ENCODE results near the gene REXO1.
"Not testable (repeated sequence)": the region's sequence is repeated elsewhere in the genome, so short reads cannot be mapped to it uniquely, and the experiment has no call there.

The REXO1 gene

DNA sequence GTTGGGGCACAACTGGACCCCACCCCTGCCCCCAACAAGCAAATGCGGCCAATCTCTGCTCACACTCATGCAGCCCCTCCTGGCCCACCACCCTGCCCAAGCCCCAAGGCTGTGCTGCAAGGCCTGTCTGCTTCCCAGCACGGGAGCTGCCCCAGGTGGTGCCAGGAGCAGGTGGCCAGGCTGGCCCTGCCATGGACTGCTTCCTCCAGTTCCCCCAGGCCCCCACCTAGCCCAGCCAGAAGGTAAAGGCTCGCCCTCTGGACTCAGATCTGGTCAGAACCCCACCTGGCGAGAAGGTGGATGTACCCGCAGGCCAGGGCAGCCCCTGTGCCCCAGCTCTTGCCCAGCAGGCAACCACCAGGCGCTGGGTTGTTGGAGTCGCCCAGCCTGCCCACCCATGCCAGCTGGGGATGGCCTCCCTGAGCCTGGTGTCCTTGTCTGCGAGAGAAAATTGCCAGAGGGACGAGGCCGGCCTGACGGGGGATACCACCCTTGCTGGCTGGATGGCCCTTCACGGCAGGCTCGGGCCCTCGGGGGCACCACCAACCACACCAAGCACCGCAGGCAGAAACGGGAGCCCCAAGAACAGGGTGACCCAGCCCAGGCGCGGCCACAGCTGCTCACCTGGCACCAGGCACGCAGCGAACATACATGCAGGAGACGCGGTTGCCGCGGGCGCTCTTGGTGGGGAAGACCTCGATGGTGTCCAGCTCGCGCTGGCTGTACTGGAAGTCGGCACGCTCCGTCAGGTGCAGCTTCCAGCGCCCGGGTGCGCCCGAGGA is 32.5 kb upstream of the REXO1 start:
- H3K4me3 ChIP-seq (ENCODE audit: low read depth, low read length), result no peak overlapping the region
- no peak for DNase-seq (ENCODE audit: low read depth, low spot score)
- in situ Hi-C loops (cut with HindIII; ENCODE audit: low sequenced_read_pairs), result no loop called here
- TF ChIP-seq, protein P1, sequence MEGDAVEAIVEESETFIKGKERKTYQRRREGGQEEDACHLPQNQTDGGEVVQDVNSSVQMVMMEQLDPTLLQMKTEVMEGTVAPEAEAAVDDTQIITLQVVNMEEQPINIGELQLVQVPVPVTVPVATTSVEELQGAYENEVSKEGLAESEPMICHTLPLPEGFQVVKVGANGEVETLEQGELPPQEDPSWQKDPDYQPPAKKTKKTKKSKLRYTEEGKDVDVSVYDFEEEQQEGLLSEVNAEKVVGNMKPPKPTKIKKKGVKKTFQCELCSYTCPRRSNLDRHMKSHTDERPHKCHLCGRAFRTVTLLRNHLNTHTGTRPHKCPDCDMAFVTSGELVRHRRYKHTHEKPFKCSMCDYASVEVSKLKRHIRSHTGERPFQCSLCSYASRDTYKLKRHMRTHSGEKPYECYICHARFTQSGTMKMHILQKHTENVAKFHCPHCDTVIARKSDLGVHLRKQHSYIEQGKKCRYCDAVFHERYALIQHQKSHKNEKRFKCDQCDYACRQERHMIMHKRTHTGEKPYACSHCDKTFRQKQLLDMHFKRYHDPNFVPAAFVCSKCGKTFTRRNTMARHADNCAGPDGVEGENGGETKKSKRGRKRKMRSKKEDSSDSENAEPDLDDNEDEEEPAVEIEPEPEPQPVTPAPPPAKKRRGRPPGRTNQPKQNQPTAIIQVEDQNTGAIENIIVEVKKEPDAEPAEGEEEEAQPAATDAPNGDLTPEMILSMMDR (IDR thresholded peaks at IDR 0.05; ENCODE audit: low read depth, low read length), result no peak

DNA sequence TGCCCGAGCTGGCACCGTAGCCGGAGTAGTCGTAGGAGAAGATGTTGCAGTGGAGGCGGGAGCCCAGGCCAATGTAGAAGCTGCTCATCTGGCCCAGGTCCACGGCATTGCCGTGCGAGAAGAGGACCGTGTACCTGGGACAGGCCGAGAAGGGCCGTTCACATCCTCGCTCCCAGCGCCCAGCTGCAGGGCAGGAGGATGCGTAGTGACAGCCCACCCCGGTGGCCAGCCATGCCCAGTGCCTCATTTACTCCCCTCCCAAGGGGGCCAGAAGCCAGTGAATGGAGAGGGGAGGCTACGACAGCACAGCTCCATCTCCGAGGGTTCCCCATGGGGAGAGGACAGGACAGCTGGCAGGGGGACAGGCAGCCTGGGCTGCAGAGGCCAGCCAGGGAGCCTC is 31.7 kb upstream of the REXO1 start:
- H3K4me3 ChIP-seq (ENCODE audit: low read depth, low read length); in situ Hi-C loops (cut with HindIII; ENCODE audit: low sequenced_read_pairs); DNase-seq (ENCODE audit: low read depth, low spot score): not testable (repeated sequence)

DNA sequence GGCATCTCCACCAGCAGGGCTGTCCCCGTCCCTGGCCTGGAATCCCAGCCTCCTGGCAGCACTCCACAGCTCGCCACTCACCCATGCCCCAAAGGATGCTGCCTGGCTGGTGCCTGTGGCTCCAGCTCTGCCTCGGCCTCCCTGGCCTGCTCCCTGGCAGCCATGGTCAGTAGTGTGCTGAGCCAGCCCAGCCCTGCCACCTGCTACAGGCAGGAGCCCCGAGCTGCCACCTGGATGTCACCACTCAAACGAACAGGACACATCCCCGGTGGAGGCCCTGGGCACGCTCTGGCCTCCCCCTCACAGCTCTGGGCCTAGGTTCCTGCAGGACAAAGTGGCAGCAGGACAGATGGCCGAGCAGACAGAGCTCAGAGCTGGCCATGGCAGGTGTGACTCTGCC is 30.3 kb upstream of the REXO1 start:
- H3K4me3 ChIP-seq (ENCODE audit: low read depth, low read length); in situ Hi-C loops (cut with HindIII; ENCODE audit: low sequenced_read_pairs); DNase-seq (ENCODE audit: low read depth, low spot score): not testable (repeated sequence)

DNA sequence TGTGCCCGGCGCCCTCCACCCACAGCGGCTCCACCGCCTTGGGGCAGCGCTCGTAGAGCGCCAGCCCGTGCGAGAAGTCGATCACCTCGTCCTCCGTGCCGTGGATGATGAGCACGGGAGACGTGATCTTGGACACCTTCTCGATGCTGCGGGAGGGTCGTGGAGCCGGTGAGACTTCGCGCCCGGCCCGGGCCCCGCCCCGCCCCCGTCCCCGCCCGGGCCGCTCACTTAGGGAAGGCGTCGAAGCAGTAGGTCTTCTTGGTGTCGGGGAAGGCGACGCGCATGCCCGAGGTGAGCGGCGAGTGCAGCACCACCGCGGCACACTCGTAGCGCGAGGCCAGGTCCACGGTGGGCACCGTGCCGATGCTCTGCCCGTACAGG is 29.0 kb upstream of the REXO1 start:
- DNase-seq (ENCODE audit: low read depth, low spot score); H3K4me3 ChIP-seq (ENCODE audit: low read depth, low read length); in situ Hi-C loops (cut with HindIII; ENCODE audit: low sequenced_read_pairs): not testable (repeated sequence)

DNA sequence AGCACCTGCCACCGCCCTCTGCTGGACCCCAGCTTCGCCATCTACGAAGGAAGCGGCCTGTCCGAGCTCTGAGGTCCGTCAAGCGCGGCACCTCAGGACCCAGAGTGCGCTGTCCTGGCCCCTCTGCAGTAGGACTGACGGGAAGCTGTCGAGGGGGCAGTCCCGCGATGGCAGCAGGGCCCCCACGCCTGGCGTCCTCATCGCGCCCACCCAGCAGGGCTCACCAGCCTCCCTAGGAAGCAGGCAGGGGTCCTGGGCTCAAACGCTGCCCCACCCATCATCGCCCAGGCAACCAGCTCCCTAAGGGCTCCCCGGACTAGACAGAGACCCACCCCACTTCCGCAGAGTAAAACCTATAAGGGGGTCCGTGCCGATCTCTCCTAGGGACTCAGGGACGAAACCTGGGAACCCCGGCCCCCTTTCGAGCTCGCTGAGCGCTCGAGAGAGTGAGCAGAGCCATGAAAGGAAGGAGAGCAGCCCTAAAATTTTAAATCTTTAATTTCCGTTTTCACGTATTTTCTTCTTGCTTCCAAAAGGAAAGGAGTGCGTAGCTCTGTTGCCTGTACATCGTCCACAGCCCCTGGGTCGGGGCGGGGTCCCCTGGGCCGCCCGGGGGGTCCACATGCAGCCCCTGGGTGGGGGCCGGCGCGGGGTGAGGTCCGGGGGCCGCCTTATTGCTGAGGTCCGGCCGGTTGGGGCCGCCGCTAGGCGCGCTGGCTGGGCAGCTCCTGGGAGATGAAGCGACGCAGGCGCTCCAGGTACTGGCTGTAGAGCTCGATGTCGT is 28.4 kb upstream of the REXO1 start:
- in situ Hi-C loops (cut with HindIII; ENCODE audit: low sequenced_read_pairs); DNase-seq (ENCODE audit: low read depth, low spot score): not testable (repeated sequence)

DNA sequence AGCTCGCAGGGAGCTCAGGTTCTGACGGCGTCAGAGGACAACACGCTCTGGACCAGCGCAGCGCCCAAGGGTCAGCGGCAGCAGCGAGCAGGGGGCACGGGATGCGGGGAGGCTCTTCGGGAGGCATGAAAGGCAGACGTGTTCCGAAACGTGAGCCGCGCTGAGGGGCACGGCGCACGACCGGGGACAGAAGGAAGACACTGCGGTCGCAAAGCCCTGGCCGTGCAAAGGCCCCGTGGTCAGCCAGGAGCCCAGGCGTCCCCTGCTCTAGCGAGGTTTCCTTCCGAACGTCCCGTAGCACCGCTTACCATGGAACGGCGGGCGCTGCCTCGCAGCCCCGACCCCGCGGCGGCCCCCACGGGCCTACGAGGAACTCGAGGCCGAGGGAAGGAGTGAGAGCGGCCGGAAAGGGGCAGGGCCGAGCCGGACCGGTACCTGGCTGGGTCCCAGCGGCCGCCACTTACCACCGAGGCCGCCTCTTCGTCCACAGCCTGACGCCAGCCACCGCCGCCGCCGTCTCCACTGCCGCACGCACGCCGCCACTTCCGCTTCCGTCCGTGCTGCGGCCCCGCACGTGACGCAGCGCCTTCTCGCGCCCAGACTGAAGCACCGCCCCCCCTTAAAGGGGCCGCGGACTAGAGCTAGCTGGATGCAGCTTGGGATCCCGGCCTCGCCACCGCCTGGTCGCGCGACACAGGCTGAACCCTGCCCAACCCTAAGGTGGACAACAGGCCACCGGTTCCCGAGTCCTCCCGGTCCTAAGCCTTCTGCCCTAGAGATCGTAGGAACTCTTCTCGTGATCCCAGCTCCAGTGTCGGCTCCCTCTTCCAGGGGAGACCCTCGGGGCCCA is 27.6 kb upstream of the REXO1 start:
- DNase-seq (ENCODE audit: low read depth, low spot score), result peak; percentile 87
- in situ Hi-C loops (cut with HindIII; ENCODE audit: low sequenced_read_pairs), result no loop called here
- TF ChIP-seq, protein P1 (IDR thresholded peaks at IDR 0.05; ENCODE audit: low read depth, low read length), result no peak
- peak overlapping the region; percentile 86 for H3K4me3 ChIP-seq (ENCODE audit: low read depth, low read length)

More for the DNA sequence above, 28.4 kb upstream of the REXO1 start:
- H3K4me3 ChIP-seq (ENCODE audit: low read depth, low read length), result peak overlapping the region; percentile 86

DNA sequence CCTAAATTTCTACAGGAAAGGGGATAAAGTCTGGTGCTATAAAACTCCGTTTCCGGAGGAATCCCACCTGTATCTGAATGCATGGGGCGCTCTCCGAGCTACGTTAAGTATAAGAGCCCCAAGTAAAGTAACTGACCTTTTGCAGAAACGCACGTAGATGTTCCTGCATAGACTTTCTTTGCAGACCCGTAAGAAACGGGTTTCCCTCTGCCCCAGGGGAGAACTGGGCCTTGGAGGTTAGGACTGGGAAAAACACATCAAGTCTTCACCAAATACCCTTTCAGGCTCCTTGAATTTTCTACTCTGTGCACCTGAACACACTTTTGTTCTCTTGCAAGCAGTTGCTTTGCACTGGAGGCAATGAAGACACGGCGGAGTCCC is 27.0 kb upstream of the REXO1 start:
- in situ Hi-C loops (cut with HindIII; ENCODE audit: low sequenced_read_pairs); DNase-seq (ENCODE audit: low read depth, low spot score): not testable (repeated sequence)
- peak overlapping the region; percentile 86 for H3K4me3 ChIP-seq (ENCODE audit: low read depth, low read length)

DNA sequence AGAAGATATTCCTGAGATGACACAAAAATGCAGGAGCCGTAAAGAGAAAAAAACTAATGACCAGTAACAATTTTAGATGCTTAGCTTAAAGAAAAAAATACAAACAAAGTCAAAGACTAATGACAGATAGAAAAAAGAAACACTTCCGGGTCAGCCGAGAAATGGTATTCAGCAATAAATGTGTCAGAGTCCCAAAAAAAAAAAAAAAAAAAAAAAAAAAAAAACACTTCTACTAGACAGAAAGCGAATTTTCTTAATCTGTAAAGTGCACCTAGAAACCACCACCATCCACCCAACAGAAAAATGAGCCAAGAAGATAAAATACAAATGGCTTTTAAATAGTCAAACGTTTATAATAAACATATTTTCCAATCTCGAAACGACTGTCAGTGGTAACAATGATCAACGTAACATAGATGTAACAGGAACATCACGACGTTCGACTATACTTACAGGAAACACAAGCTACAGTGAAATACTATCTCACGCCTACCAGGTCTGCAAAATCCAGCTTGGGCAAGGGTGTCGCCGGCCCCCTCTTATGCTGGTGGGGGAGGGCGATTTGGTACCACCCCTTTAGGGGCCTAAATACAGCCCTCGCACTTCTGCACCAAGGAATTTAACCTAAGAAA is 26.4 kb upstream of the REXO1 start:
- TF ChIP-seq, protein P1 (IDR thresholded peaks at IDR 0.05; ENCODE audit: low read depth, low read length), result no peak
- no peak for DNase-seq (ENCODE audit: low read depth, low spot score)
- in situ Hi-C loops (cut with HindIII; ENCODE audit: low sequenced_read_pairs), result no loop called here
- peak overlapping the region; percentile 86 for H3K4me3 ChIP-seq (ENCODE audit: low read depth, low read length)
